Nephron progenitor cell (in vitro differentiated cells): Measurements from ENCODE around the gene SLC22A4.

Source experiments
- DNase-seq: peaks from one replicate; pipeline ENCODE4 v3.0.0; 2021
- H3K27ac Mint-ChIP-seq: 2 replicates; pipeline ENCODE4 v1.8.0; 2021; ENCODE audit warnings: mild to moderate bottlenecking, moderate library complexity, mixed read lengths
- H3K27me3 Mint-ChIP-seq: 2 replicates; pipeline ENCODE4 v1.8.0; 2021; ENCODE audit warnings: mild to moderate bottlenecking, low read depth, mixed read lengths; ENCODE audit not compliant: poor library complexity
- H3K36me3 Mint-ChIP-seq: 2 replicates; pipeline ENCODE4 v1.8.0; 2021; ENCODE audit warnings: low read depth, mixed read lengths
- H3K4me1 Mint-ChIP-seq: 2 replicates; pipeline ENCODE4 v1.8.0; 2021; ENCODE audit warnings: mixed read lengths
- H3K4me3 Mint-ChIP-seq: 2 replicates; pipeline ENCODE4 v1.8.0; 2021; ENCODE audit warnings: mild to moderate bottlenecking, moderate library complexity, mixed read lengths
- H3K9me3 Mint-ChIP-seq: 2 replicates; pipeline ENCODE4 v1.8.0; 2021; ENCODE audit warnings: mild to moderate bottlenecking, moderate library complexity, mixed read lengths
- CTCF ChIP-seq: fragments of 200-600 bp; sonication (generic); IDR thresholded peaks from 2 replicates; pipeline ENCODE4 v1.5.0; 2021; ENCODE audit warnings: antibody characterized with exemption

Gene SLC22A4

GRCh38 chr5:132358775-132359174 is 64.6 kb downstream of the SLC22A4 start:
- H3K4me3 Mint-ChIP-seq, result no peak overlapping the region

GRCh38 chr5:132362086-132362485 is 67.9 kb downstream of the SLC22A4 start:
- Mint-ChIP-seq H3K9me3 (no peaks in the 10 kb centered on the region), H3K27me3 (peaks cover 15% of the 10 kb centered on the region), H3K4me1 (no peaks in the 10 kb centered on the region), H3K4me3 (no peak overlapping the region), H3K27ac (no peak overlapping the region), H3K36me3 (peaks cover 9% of the 10 kb centered on the region)
- no peak for TF ChIP-seq CTCF
- DNase-seq, result no peak

More at GRCh38 chr5:132358775-132359174, 64.6 kb downstream of the SLC22A4 start:
- Mint-ChIP-seq H3K27ac (no peak overlapping the region), H3K9me3 (no peaks in the 10 kb centered on the region), H3K36me3 (peaks cover 5% of the 10 kb centered on the region), H3K27me3 (peaks cover 4% of the 10 kb centered on the region), H3K4me1 (no peaks in the 10 kb centered on the region)
- no peak for DNase-seq
- TF ChIP-seq CTCF, result no peak

- Mint-ChIP-seq H3K9me3 (no peaks in the 10 kb centered on the region), H3K27me3 (peaks cover 18% of the 10 kb centered on the region), H3K36me3 (peaks cover 9% of the 10 kb centered on the region), H3K27ac (no peak overlapping the region), H3K4me1 (no peaks in the 10 kb centered on the region), H3K4me3 (no peak overlapping the region)
- TF ChIP-seq CTCF, result no peak
- DNase-seq, result no peak
Measured at GRCh38 chr5:132363431-132364112, 69.4 kb downstream of the SLC22A4 start.

GRCh38 chr5:132364319-132364718 is 70.1 kb downstream of the SLC22A4 start:
- Mint-ChIP-seq H3K4me1 (peaks cover 5% of the 10 kb centered on the region), H3K36me3 (peaks cover 9% of the 10 kb centered on the region), H3K4me3 (no peak overlapping the region), H3K9me3 (no peaks in the 10 kb centered on the region), H3K27me3 (peaks cover 23% of the 10 kb centered on the region), H3K27ac (no peak overlapping the region)
- DNase-seq, result no peak
- TF ChIP-seq CTCF, result no peak

GRCh38 chr5:132365213-132365612 is 71.0 kb downstream of the SLC22A4 start:
- no peak overlapping the region for H3K27ac Mint-ChIP-seq
- H3K4me3 Mint-ChIP-seq, result no peak overlapping the region
- TF ChIP-seq CTCF, result no peak
- peaks cover 9% of the 10 kb centered on the region for H3K36me3 Mint-ChIP-seq
- H3K9me3 Mint-ChIP-seq, result no peaks in the 10 kb centered on the region
- peaks cover 5% of the 10 kb centered on the region for H3K4me1 Mint-ChIP-seq
- DNase-seq, result no peak
- H3K27me3 Mint-ChIP-seq, result peaks cover 25% of the 10 kb centered on the region

- no peak overlapping the region for H3K4me3 Mint-ChIP-seq
- H3K9me3 Mint-ChIP-seq, result no peaks in the 10 kb centered on the region
- no peak for TF ChIP-seq CTCF
- no peak overlapping the region for H3K27ac Mint-ChIP-seq
- DNase-seq, result no peak
- peaks cover 45% of the 10 kb centered on the region for H3K27me3 Mint-ChIP-seq
- H3K36me3 Mint-ChIP-seq, result peaks cover 4% of the 10 kb centered on the region
- peaks cover 19% of the 10 kb centered on the region for H3K4me1 Mint-ChIP-seq
Measured at GRCh38 chr5:132368186-132368585, 74.0 kb downstream of the SLC22A4 start.
